GM12874 (cell line): ENCODE data around the gene STAMBPL1.

ENCODE experiments used
- CTCF ChIP-seq: IDR thresholded peaks from 2 replicates; pipeline ENCODE4 v1.5.1; 2011; ENCODE audit warnings: low read depth, mild to moderate bottlenecking, control low read depth, low read length, moderate library complexity; ENCODE audit not compliant: insufficient read depth

The STAMBPL1 gene

GRCh38 chr10:88918191-88918905 is 38.3 kb downstream of the STAMBPL1 start:
- no peak for TF ChIP-seq CTCF

GRCh38 chr10:88919041-88919440 is 39.0 kb downstream of the STAMBPL1 start:
- no peak for TF ChIP-seq CTCF

- no peak for TF ChIP-seq CTCF
These were observed 40.2 kb downstream of the STAMBPL1 start for GRCh38 chr10:88920198-88920597.

- no peak for TF ChIP-seq CTCF
These were observed 41.0 kb downstream of the STAMBPL1 start for GRCh38 chr10:88920986-88921593.

GRCh38 chr10:88922041-88922440 is 42.0 kb downstream of the STAMBPL1 start:
- TF ChIP-seq CTCF = no peak

- no peak for TF ChIP-seq CTCF
These were observed 43.5 kb downstream of the STAMBPL1 start for GRCh38 chr10:88923520-88923919.

- no peak for TF ChIP-seq CTCF
These were observed 46.7 kb downstream of the STAMBPL1 start for GRCh38 chr10:88926566-88927415.
